Caco-2 (cell line): Measurements from ENCODE around the gene HDC. TPM values are rescaled to one million over a fixed set of nuclear protein-coding genes. Genes with fewer than 3 reads are reported as not detected.

Experiments used
- BruUV-seq: library from RNA; stranded (reverse); fragments of 400-500 nt; replicated peaks from 2 replicates; lab custom pipeline; 2021; lab: Mats Ljungman, UMichigan
- CTCF ChIA-PET: fragments of 300-600 bp; sonication (Branson Sonifier 250); formaldehyde crosslinking; loops from one replicate; lab custom pipeline; 2022; ENCODE audit warnings: antibody characterized with exemption; lab: Charles Lee
- POLR2A ChIA-PET: fragments of 300-600 bp; sonication (Branson Sonifier 250); formaldehyde crosslinking; loops from one replicate; lab custom pipeline; 2022; ENCODE audit warnings: antibody characterized with exemption; lab: Charles Lee
- DNase-seq, 2 experiments: peaks; one replicate each; pipeline versions ENCODE4 v3.0.0 to v3.0.0-alpha.2; 2020 to 2022
- H3K27me3 ChIP-seq: replicated peaks from 2 replicates; pipeline ENCODE4 v1.6.0; 2011; ENCODE audit warnings: low read length; ENCODE audit not compliant: control insufficient read depth, insufficient read depth
- H3K36me3 ChIP-seq: 2 replicates; pipeline ENCODE4 v1.5.1; 2011; ENCODE audit warnings: low read length; ENCODE audit not compliant: control insufficient read depth, insufficient read depth
- H3K4me1 ChIP-seq: fragments of 250-450 bp; sonication (Bioruptor Pico); 2 replicates; pipeline ENCODE4 v1.5.1; 2020; ENCODE audit warnings: mild to moderate bottlenecking
- H3K4me3 ChIP-seq: 2 replicates; pipeline ENCODE4 v1.5.1; 2011; ENCODE audit warnings: low read depth, mild to moderate bottlenecking, control low read depth, low read length
- H3K9me3 ChIP-seq: fragments of 250-450 bp; sonication (Bioruptor Pico); 2 replicates; pipeline ENCODE4 v1.5.1; 2020; ENCODE audit warnings: mild to moderate bottlenecking, moderate library complexity
- H3K27ac Mint-ChIP-seq: one replicate; pipeline ENCODE4 v1.8.0; 2022; ENCODE audit warnings: mixed read lengths; ENCODE audit not compliant: unreplicated experiment
- H3K27me3 Mint-ChIP-seq: one replicate; pipeline ENCODE4 v1.8.0; 2022; ENCODE audit warnings: mixed read lengths; ENCODE audit not compliant: insufficient read depth, unreplicated experiment
- H3K36me3 Mint-ChIP-seq: one replicate; pipeline ENCODE4 v1.8.0; 2022; ENCODE audit warnings: mild to moderate bottlenecking, mixed read lengths; ENCODE audit not compliant: insufficient read depth, unreplicated experiment
- H3K4me1 Mint-ChIP-seq: one replicate; pipeline ENCODE4 v1.8.0; 2022; ENCODE audit warnings: low read depth, mixed read lengths; ENCODE audit not compliant: unreplicated experiment
- H3K4me3 Mint-ChIP-seq: one replicate; pipeline ENCODE4 v1.8.0; 2022; ENCODE audit warnings: mild to moderate bottlenecking, moderate library complexity, mixed read lengths; ENCODE audit not compliant: unreplicated experiment
- H3K9me3 Mint-ChIP-seq: one replicate; pipeline ENCODE4 v1.8.0; 2022; ENCODE audit warnings: mixed read lengths; ENCODE audit not compliant: unreplicated experiment
- intact Hi-C: fragments of 100-400 bp; cut with micrococcal nuclease; formaldehyde crosslinking; loops from one replicate; pipeline ENCODE4 v1.10.0; 2022; ENCODE audit not compliant: unreplicated experiment
- total RNA-seq: library from RNA; stranded (reverse); gene quantifications from 2 replicates; pipeline ENCODE4 v1.2.3, GENCODE V29; 2022
- TF ChIP-seq, protein P1 (sequence below), 2 experiments: fragments of 200-600 bp in 1 of 2; IDR thresholded peaks; 1 replicate in 1 of 2; 2 replicates in 1 of 2; pipeline versions ENCODE4 v1.5.1 to v1.8.0; 2011 to 2022; ENCODE audit warnings: antibody characterized with exemption in 1 of 2, control low read depth in 1 of 2, inconsistent platforms in 1 of 2, low read depth in 1 of 2, low read length in 1 of 2, mild to moderate bottlenecking in 1 of 2, moderate library complexity in 1 of 2; ENCODE audit not compliant: insufficient read depth in 1 of 2, severe bottlenecking in 1 of 2, unreplicated experiment in 1 of 2

Gene HDC
- total RNA-seq, 1 experiment from 2014 or later = not detected

DNA sequence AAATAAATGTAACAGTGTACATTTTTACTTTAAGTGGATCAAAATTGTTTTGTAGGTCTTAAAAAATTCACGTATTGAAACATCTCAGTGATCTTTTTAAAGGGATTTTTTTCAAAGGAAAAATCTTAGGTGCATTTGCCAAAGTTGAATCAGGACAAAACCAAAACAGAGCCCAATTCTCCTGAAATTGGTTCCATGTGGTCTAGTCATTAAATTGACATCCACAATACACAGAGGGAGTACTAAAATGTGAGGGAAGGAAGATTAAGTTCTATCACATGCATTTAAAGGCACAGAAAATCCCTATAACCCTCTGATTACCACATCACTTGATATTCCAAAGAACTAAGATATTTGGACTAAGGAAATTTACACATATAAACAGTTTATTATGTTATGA is 39.3 kb upstream of the HDC start:
- no TSS peak for BruUV-seq
- no peaks in the 10 kb centered on the region for H3K27me3 Mint-ChIP-seq

DNA sequence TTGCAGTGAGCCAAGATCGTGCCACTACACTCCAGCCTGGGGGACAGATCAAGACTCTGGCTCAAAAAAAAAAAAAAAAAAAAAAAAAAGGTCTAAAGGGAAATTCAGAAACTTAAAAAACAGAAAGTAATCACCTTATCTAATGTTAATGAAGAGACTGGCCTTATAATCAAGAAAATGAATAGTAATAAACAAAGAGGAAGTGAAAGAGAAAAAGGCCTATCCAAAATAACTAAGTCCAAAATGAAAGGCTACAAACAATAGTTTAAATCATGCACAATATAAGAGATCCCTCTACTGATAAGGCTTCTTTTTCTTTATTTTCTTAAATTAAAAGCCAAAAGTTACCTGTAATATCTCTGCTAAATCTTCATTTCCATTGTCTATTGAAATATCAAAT is 37.1 kb upstream of the HDC start:
- H3K4me3 ChIP-seq = no peak overlapping the region
- no peaks in the 10 kb centered on the region for H3K4me1 ChIP-seq
- peaks cover 74% of the 10 kb centered on the region for H3K36me3 Mint-ChIP-seq
- TF ChIP-seq, protein P1, sequence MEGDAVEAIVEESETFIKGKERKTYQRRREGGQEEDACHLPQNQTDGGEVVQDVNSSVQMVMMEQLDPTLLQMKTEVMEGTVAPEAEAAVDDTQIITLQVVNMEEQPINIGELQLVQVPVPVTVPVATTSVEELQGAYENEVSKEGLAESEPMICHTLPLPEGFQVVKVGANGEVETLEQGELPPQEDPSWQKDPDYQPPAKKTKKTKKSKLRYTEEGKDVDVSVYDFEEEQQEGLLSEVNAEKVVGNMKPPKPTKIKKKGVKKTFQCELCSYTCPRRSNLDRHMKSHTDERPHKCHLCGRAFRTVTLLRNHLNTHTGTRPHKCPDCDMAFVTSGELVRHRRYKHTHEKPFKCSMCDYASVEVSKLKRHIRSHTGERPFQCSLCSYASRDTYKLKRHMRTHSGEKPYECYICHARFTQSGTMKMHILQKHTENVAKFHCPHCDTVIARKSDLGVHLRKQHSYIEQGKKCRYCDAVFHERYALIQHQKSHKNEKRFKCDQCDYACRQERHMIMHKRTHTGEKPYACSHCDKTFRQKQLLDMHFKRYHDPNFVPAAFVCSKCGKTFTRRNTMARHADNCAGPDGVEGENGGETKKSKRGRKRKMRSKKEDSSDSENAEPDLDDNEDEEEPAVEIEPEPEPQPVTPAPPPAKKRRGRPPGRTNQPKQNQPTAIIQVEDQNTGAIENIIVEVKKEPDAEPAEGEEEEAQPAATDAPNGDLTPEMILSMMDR (IDR thresholded peaks at IDR 0.05; ENCODE audit: insufficient read depth in 1 of 2, low read depth in 1 of 2, low read length in 1 of 2, severe bottlenecking in 1 of 2, unreplicated experiment in 1 of 2) = no peak
- DNase-seq = no peak
- H3K9me3 Mint-ChIP-seq = no peaks in the 10 kb centered on the region
- no peak overlapping the region for H3K27ac Mint-ChIP-seq
- H3K27me3 ChIP-seq = no peaks in the 10 kb centered on the region
- no peak overlapping the region for H3K4me3 Mint-ChIP-seq
- ChIA-PET CTCF (no interaction called here), POLR2A (no interaction called here)
- no peaks in the 10 kb centered on the region for H3K4me1 Mint-ChIP-seq
- intact Hi-C loops = no loop called here
- 0 out of 2 replicates have a peak, but pooled peaks cover 1% of the 10 kb centered on the region for H3K36me3 ChIP-seq
- BruUV-seq = no TSS peak
- no peaks in the 10 kb centered on the region for H3K27me3 Mint-ChIP-seq
- no peaks in the 10 kb centered on the region for H3K9me3 ChIP-seq

More for the DNA sequence above, 39.3 kb upstream of the HDC start:
- Mint-ChIP-seq H3K27ac (no peak overlapping the region), H3K4me3 (no peak overlapping the region), H3K9me3 (no peaks in the 10 kb centered on the region), H3K4me1 (no peaks in the 10 kb centered on the region), H3K36me3 (peaks cover 61% of the 10 kb centered on the region)
- POLR2A ChIA-PET = no interaction called here
- Histone ChIP-seq H3K4me1 (no peaks in the 10 kb centered on the region), H3K36me3 (0 out of 2 replicates have a peak, but pooled peaks cover 1% of the 10 kb centered on the region), H3K9me3 (no peaks in the 10 kb centered on the region), H3K27me3 (no peaks in the 10 kb centered on the region), H3K4me3 (no peak overlapping the region)
- DNase-seq = no peak
- TF ChIP-seq, protein P1 (IDR thresholded peaks at IDR 0.05; ENCODE audit: insufficient read depth in 1 of 2, low read depth in 1 of 2, low read length in 1 of 2, severe bottlenecking in 1 of 2, unreplicated experiment in 1 of 2) = no peak
- CTCF ChIA-PET = no interaction called here
- intact Hi-C loops = no loop called here

DNA sequence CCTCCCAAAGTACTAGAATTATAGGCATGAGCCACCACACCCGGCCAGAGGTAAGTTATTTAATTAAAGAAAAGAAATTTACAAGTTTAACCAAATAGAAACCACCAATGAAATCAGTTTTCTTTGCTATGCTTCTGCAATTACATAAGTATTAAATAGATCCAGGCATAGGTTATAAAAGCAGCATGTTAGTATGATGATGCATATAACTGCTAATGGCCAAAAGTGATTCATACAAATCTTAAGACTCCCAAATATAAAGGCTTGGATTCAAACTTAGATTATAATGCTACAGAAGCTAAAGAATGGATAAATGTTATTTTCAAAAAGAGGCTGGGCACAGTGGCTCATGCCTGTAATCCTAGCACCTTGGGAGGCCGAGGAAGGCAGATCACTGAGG is 32.8 kb upstream of the HDC start:
- TF ChIP-seq, protein P1 (IDR thresholded peaks at IDR 0.05; ENCODE audit: insufficient read depth in 1 of 2, low read depth in 1 of 2, low read length in 1 of 2, severe bottlenecking in 1 of 2, unreplicated experiment in 1 of 2) = no peak
- Histone ChIP-seq H3K9me3 (no peaks in the 10 kb centered on the region), H3K4me1 (no peaks in the 10 kb centered on the region), H3K36me3 (0 out of 2 replicates have a peak, but pooled peaks cover 1% of the 10 kb centered on the region), H3K4me3 (no peak overlapping the region), H3K27me3 (no peaks in the 10 kb centered on the region)
- POLR2A ChIA-PET = no interaction called here
- H3K27me3 Mint-ChIP-seq = no peaks in the 10 kb centered on the region
- H3K36me3 Mint-ChIP-seq = peaks cover 60% of the 10 kb centered on the region
- no peak overlapping the region for H3K4me3 Mint-ChIP-seq
- no TSS peak for BruUV-seq
- no peak overlapping the region for H3K27ac Mint-ChIP-seq
- CTCF ChIA-PET = no interaction called here
- H3K4me1 Mint-ChIP-seq = no peaks in the 10 kb centered on the region
- no peak for DNase-seq
- no peaks in the 10 kb centered on the region for H3K9me3 Mint-ChIP-seq
- intact Hi-C loops = no loop called here
